OCI-LY3 (cell line): Measurements from ENCODE around the gene NID1.
A peak's percentile ranks its signal among the peaks of the same experiment; 100 is the strongest.
"Not testable (repeated sequence)": the region's sequence is repeated elsewhere in the genome, so short reads cannot be mapped to it uniquely, and the experiment has no call there.

ENCODE experiments used
- H2AFZ ChIP-seq: fragments of 200-600, 300-600 bp; shearing (Covaris generic); 2 replicates; pipeline ENCODE4 v1.6.0; 2014; ENCODE audit warnings: antibody characterized with exemption, low read depth, low read length
- H3K27ac ChIP-seq: fragments of 200-600, 300-600 bp; sonication (generic); 2 replicates; pipeline ENCODE4 v1.5.1; 2014; ENCODE audit warnings: mild to moderate bottlenecking, low read length, moderate library complexity, mixed read lengths
- H3K27me3 ChIP-seq: fragments of 200-600, 300-600 bp; sonication (generic); 2 replicates; pipeline ENCODE4 v1.6.1; 2014; ENCODE audit warnings: low read depth, low read length, mixed read lengths
- H3K36me3 ChIP-seq: fragments of 200-600, 300-600 bp; sonication (generic); replicated peaks from 2 replicates; pipeline ENCODE3; 2014; ENCODE audit warnings: low read depth, low read length, mixed read lengths
- H3K4me1 ChIP-seq: fragments of 300-600, 200-600 bp; sonication (generic); 2 replicates; pipeline ENCODE4 v1.6.1; 2014; ENCODE audit warnings: low read length, mixed read lengths
- H3K4me2 ChIP-seq: fragments of 200-600, 300-600 bp; sonication (generic); 2 replicates; pipeline ENCODE4 v1.6.1; 2014; ENCODE audit warnings: low read length, mixed read lengths
- H3K4me3 ChIP-seq: fragments of 300-600, 200-600 bp; sonication (generic); 2 replicates; pipeline ENCODE4 v1.5.1; 2014; ENCODE audit warnings: antibody characterized with exemption, mild to moderate bottlenecking, low read length, moderate library complexity
- H3K79me2 ChIP-seq: fragments of 300-600, 200-600 bp; shearing (Covaris generic); 2 replicates; pipeline ENCODE4 v1.6.1; 2014; ENCODE audit warnings: mild to moderate bottlenecking, low read length, mixed read lengths
- H3K9ac ChIP-seq: fragments of 300-600, 200-600 bp; shearing (Covaris generic); 2 replicates; pipeline ENCODE4 v1.6.0; 2014; ENCODE audit warnings: mild to moderate bottlenecking, low read length, moderate library complexity
- H3K9me3 ChIP-seq: fragments of 200-600, 300-600 bp; shearing (Covaris generic); 2 replicates; pipeline ENCODE4 v1.6.1; 2014; ENCODE audit warnings: low read length, mixed read lengths; ENCODE audit not compliant: insufficient read depth
- H4K20me1 ChIP-seq: fragments of 200-600, 300-600 bp; sonication (generic); 2 replicates; pipeline ENCODE4 v1.6.1; 2016; ENCODE audit warnings: low read length, mixed read lengths; ENCODE audit not compliant: insufficient read depth
- EZH2phosphoT487 ChIP-seq: fragments of 200-600 bp; shearing (Covaris generic); IDR thresholded peaks from 2 replicates; pipeline ENCODE4 v1.6.1; 2018; ENCODE audit warnings: antibody characterized with exemption, mixed run types, low read depth
- TF ChIP-seq, protein P1 (sequence below): fragments of 200-600, 300-600 bp; sonication (generic); IDR thresholded peaks from 2 replicates; pipeline ENCODE4 v1.5.1; 2014; ENCODE audit warnings: antibody characterized with exemption, low read length, low read depth

NID1 gene

DNA sequence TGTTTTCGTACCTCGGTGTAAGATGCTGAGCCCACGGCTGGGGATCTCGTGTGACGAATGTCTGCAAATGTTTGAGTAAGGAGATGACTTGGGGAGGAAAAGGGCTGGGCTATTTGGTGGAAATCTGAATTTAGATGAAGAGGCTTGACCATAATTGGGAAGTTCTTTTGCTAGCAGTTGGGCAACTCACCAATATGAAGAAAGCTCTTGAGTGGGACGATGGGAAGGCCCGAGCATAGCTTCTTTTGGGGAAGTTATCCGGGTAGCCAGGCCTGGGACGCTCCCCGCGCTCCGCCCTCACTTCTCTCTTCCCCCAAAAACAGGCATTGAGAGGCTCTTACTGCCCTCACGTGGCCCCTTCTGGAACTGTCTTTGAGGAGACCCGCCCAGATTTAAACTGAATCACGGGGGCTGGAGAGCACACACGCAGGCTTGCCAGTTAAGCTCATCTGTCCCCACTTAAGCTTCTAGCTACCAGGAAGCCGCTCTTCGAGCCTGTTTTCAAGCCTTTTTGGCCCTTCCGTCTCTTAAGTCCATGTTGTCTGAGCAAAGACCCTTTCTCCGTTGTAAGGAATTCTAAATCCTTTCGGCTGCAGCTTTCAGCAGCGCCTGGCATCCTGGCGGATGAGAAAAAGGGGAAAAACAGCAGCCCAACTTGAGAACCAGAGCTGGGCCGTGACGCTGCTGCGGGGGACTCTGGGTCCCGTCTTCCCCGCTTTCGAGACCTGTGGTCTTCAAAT lies 93.1 kb downstream of the NID1 start:
- Histone ChIP-seq H4K20me1 (no peaks in the 10 kb centered on the region), H3K9me3 (no peaks in the 10 kb centered on the region), H3K79me2 (no peaks in the 10 kb centered on the region), H3K27ac (peak overlapping the region; percentile 54), H3K27me3 (peaks cover 18% of the 10 kb centered on the region), H3K4me3 (peak overlapping the region; percentile 79), H2AFZ (peak overlapping the region; percentile 98), H3K36me3 (no peaks in the 10 kb centered on the region), H3K4me1 (peaks cover 14% of the 10 kb centered on the region), H3K4me2 (peak overlapping the region; percentile 94), H3K9ac (peak overlapping the region; percentile 81)
- TF ChIP-seq, protein P1, sequence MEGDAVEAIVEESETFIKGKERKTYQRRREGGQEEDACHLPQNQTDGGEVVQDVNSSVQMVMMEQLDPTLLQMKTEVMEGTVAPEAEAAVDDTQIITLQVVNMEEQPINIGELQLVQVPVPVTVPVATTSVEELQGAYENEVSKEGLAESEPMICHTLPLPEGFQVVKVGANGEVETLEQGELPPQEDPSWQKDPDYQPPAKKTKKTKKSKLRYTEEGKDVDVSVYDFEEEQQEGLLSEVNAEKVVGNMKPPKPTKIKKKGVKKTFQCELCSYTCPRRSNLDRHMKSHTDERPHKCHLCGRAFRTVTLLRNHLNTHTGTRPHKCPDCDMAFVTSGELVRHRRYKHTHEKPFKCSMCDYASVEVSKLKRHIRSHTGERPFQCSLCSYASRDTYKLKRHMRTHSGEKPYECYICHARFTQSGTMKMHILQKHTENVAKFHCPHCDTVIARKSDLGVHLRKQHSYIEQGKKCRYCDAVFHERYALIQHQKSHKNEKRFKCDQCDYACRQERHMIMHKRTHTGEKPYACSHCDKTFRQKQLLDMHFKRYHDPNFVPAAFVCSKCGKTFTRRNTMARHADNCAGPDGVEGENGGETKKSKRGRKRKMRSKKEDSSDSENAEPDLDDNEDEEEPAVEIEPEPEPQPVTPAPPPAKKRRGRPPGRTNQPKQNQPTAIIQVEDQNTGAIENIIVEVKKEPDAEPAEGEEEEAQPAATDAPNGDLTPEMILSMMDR: peak; percentile 92
- no peak for TF ChIP-seq EZH2phosphoT487

GRCh38 chr1:235971020-235971419 lies 93.9 kb downstream of the NID1 start:
- Histone ChIP-seq H3K4me1 (peaks cover 17% of the 10 kb centered on the region), H3K27ac (no peak overlapping the region), H3K27me3 (peaks cover 19% of the 10 kb centered on the region), H4K20me1 (no peaks in the 10 kb centered on the region), H2AFZ (peak overlapping the region; percentile 88; the same call in 1 of the 2 replicates), H3K36me3 (no peaks in the 10 kb centered on the region), H3K4me3 (peak overlapping the region; percentile 79), H3K9me3 (no peaks in the 10 kb centered on the region), H3K9ac (0 out of 2 replicates have a peak overlapping the region, but pooled peaks have one; percentile 81), H3K4me2 (peak overlapping the region; percentile 94), H3K79me2 (no peaks in the 10 kb centered on the region)
- TF ChIP-seq, protein P1: no peak
- TF ChIP-seq EZH2phosphoT487: no peak

DNA sequence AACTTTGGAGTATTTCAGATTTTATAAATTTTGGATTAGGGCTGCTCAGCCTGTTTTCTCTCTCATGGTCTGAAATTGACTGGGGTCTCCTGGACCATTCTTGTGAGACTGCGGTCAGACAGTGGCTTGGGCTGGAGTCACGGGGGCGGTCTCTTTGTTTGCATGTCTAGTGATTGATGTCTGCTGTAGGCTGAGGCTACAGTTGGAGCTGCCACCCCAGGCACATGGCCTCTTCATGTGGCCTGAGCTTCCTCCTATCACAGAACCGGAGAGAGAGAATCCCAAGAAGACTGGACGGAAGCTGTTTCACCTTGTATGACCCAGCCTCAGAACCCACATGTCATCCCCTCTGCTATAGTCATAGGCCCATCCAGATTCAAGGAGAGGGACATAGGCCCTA lies 96.1 kb downstream of the NID1 start:
- TF ChIP-seq, protein P1: no peak
- TF ChIP-seq EZH2phosphoT487: no peak
- Histone ChIP-seq H3K36me3 (no peaks in the 10 kb centered on the region), H3K9me3 (no peaks in the 10 kb centered on the region), H2AFZ (no peak overlapping the region), H3K27me3 (peaks cover 18% of the 10 kb centered on the region; the same call in 1 of the 2 replicates), H3K4me3 (no peak overlapping the region), H3K4me2 (no peak overlapping the region), H4K20me1 (no peaks in the 10 kb centered on the region), H3K79me2 (no peaks in the 10 kb centered on the region), H3K4me1 (peaks cover 18% of the 10 kb centered on the region), H3K27ac (no peak overlapping the region), H3K9ac (no peak overlapping the region)

- not testable (repeated sequence) for H3K79me2 ChIP-seq, H2AFZ ChIP-seq, H3K27ac ChIP-seq, H3K4me3 ChIP-seq, H3K36me3 ChIP-seq, H3K9me3 ChIP-seq, H4K20me1 ChIP-seq, H3K4me1 ChIP-seq, H3K9ac ChIP-seq
- H3K4me2 ChIP-seq: peak overlapping the region; percentile 11; the same call in 1 of the 2 replicates
- peaks cover 21% of the 10 kb centered on the region; the same call in 1 of the 2 replicates for H3K27me3 ChIP-seq
These were observed 98.8 kb downstream of the NID1 start for GRCh38 chr1:235966134-235966533.
